Uterus (tissue), 4 donors: ENCODE data around the gene KRT4. TPM values are rescaled to one million over a fixed set of nuclear protein-coding genes. Genes with fewer than 3 reads are reported as not detected.

ENCODE experiments used
- DNase-seq, 2 donors: peaks; one replicate each; pipeline ENCODE4 v3.0.0-alpha.2; 2019 to 2020
- H3K27ac ChIP-seq, 2 donors: fragments of 200-600 bp; sonication (generic); 1 replicate in 1 of 2; 2 replicates in 1 of 2; pipeline ENCODE4 v1.5.1; 2016 to 2018
- H3K27me3 ChIP-seq, 2 donors: fragments of 200-600 bp; sonication (generic); one replicate each; pipeline ENCODE4 v1.5.1; 2018 to 2019; ENCODE audit warnings: control low read depth in 1 of 2
- H3K36me3 ChIP-seq, 2 donors: fragments of 200-600 bp; sonication (generic); one replicate each; pipeline ENCODE4 v1.5.1; 2019; ENCODE audit warnings: control low read depth in 1 of 2
- H3K4me1 ChIP-seq, 2 donors: fragments of 200-600 bp; sonication (generic); one replicate each; pipeline ENCODE4 v1.5.1; 2018 to 2019; ENCODE audit warnings: control low read depth in 1 of 2
- H3K4me3 ChIP-seq, 2 donors: fragments of 200-600 bp; sonication (generic); 1 replicate in 1 of 2; 2 replicates in 1 of 2; pipeline ENCODE4 v1.5.1; 2018 to 2019; ENCODE audit warnings: mild to moderate bottlenecking in 1 of 2
- H3K9me3 ChIP-seq, 2 donors: fragments of 200-600 bp; sonication (generic); one replicate each; pipeline ENCODE4 v1.5.1; 2019; ENCODE audit warnings: control low read depth in 1 of 2
- CTCF ChIP-seq, 4 experiments: fragments of 200-600 bp in 2 of 4; fragments of 450-650 bp in 2 of 4; sonication (generic) in 2 of 4; IDR thresholded peaks; one replicate each; pipeline ENCODE4 v1.5.1; 2016 to 2019; ENCODE audit warnings: antibody characterized with exemption in 4 of 4, mild to moderate bottlenecking in 2 of 4, moderate library complexity in 1 of 4
- POLR2A ChIP-seq, 2 donors: fragments of 450-650 bp; IDR thresholded peaks; one replicate each; pipeline ENCODE4 v1.6.1; 2016; ENCODE audit warnings: antibody characterized with exemption in 2 of 2, mild to moderate bottlenecking in 1 of 2, moderate library complexity in 1 of 2
- intact Hi-C: fragments of 100-400 bp; cut with DNase I; formaldehyde crosslinking; loops from one replicate; pipeline ENCODE4 v1.15.1; 2023; ENCODE audit warnings: low total_unique reads
- total RNA-seq, 4 donors: library from RNA; depleted of rRNA in 3 of 4; stranded (reverse); fragments of >200 nt in 3 of 4; gene quantifications; one replicate each; pipeline versions ENCODE4 v1.1.0 to v1.2.4, GENCODE V29; 2014 to 2023
- donor health status: DM: yes; HTN: yes; CAD: no.

KRT4 gene
- total RNA-seq, 4 donors from 2014 or later, result not detected

- H3K4me3 ChIP-seq, result no peak overlapping the region
- no peak for DNase-seq
- no peaks in the 10 kb centered on the region for H3K36me3 ChIP-seq
- no peaks in the 10 kb centered on the region for H3K4me1 ChIP-seq
- no peaks in the 10 kb centered on the region for H3K27me3 ChIP-seq
- TF ChIP-seq POLR2A (IDR thresholded peaks at IDR 0.05), result no peak
- TF ChIP-seq CTCF (IDR thresholded peaks at IDR 0.05), result no peak
- H3K9me3 ChIP-seq, result no peaks in the 10 kb centered on the region
- H3K27ac ChIP-seq, result no peak overlapping the region
- intact Hi-C loops, result no loop called here
Observed at GRCh38 chr12:52788876-52789636, 24.9 kb downstream of the KRT4 start.

DNA sequence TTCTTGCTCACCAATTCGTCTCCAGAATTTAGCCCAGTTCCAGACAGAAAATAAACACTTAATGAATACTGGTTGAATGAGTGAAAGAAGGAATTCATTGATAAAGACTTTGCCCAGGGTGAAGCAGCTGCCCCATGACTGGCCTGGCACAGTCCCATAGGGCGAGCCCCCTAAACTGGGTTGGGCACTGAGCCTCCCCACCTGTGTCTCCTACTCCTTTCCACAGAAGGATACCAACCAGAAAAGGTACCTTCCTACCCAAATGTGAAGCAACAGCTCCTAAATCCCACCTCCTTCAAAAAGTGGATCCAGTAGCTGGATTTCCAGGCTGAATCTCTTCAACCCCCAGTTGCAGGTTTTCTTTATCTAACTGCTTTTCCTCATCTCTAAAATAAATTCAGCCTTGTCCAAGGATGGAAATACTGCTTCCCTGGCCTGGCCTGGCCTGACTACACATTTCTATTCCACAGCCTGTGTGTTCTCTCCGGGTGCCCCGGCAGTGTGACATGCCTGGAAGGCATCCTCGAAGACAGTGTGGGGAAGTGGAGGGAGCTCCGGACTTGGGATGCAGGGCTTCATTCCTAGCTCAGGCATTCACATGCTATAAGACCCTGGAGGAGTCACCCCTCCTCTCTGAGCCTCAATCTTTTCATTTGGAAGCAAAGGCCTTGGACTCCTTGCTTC, 25.6 kb downstream of the KRT4 start:
- Histone ChIP-seq H3K27me3 (no peaks in the 10 kb centered on the region), H3K4me1 (no peaks in the 10 kb centered on the region), H3K27ac (no peak overlapping the region), H3K9me3 (no peaks in the 10 kb centered on the region), H3K4me3 (no peak overlapping the region), H3K36me3 (no peaks in the 10 kb centered on the region)
- TF ChIP-seq POLR2A (IDR thresholded peaks at IDR 0.05), result no peak
- TF ChIP-seq CTCF (IDR thresholded peaks at IDR 0.05), result no peak
- intact Hi-C loops, result no loop called here
- DNase-seq, result no peak

DNA sequence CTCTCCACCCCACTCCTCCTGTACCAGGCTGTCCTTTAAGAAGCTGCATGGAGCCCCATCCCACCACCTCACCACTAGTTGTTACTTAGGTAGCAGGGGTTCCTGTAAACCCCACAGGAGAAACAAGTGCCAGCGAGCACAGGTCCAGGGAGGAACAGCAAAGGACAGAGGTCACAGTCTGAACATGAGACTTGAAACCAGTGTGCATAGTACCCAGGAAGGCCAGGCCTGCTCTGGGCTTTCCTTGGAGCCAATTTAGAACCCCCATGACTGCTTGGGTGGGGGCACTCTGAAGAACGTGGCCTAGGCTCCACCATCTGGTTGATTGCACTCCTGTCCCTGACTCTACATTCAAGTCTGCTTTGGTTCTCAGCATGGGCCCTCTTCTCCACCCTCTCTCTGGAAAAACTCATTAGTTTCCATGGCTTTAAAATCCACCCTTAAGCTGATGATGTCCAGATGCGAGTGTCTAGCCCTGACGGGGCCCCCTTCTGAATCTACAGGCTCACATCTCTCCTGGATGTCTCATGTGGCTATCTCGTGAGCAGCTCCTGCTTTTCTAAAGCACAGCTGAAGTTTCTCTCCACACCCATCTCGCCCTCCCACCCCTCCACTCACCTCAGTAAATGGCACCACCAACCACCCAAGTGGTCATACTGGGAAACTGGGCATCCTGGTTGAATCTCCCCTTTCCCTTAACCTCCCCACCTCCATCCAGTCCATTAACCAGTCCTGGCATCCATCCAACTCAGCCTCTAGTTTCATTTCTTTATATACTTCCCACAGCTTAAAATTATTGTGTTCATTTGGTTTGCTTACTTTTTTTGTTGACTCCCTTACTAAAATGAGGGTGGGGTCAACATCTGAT, 26.4 kb downstream of the KRT4 start:
- H3K9me3 ChIP-seq, result no peaks in the 10 kb centered on the region
- no peak for DNase-seq
- H3K27me3 ChIP-seq, result no peaks in the 10 kb centered on the region
- H3K27ac ChIP-seq, result no peak overlapping the region
- no peak overlapping the region for H3K4me3 ChIP-seq
- H3K4me1 ChIP-seq, result no peaks in the 10 kb centered on the region
- intact Hi-C loops, result no loop called here
- no peak for TF ChIP-seq CTCF (IDR thresholded peaks at IDR 0.05)
- TF ChIP-seq POLR2A (IDR thresholded peaks at IDR 0.05), result no peak
- H3K36me3 ChIP-seq, result no peaks in the 10 kb centered on the region

DNA sequence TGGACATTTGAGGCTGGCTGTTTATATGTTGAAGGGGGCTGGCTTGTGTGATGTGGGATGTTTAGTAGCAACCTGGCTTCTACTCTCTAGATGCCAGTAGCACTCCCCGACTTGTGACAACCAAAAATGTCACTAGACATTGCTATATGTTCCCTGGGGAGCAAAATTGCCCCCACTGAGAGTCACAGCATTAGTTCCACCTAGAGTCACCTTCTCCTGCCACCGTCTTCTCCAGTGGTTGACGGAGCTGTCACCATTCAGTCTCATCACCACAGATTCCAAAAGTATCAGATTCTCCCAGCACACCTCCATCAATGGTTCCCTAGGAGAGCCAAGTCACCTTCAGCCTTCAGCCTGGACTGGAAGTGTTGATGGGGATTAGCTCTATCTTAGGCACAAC, 29.0 kb downstream of the KRT4 start:
- Histone ChIP-seq H3K4me3 (no peak overlapping the region), H3K4me1 (no peaks in the 10 kb centered on the region), H3K36me3 (no peaks in the 10 kb centered on the region), H3K27ac (no peak overlapping the region), H3K9me3 (no peaks in the 10 kb centered on the region), H3K27me3 (no peaks in the 10 kb centered on the region)
- no peak for TF ChIP-seq CTCF (IDR thresholded peaks at IDR 0.05)
- TF ChIP-seq POLR2A (IDR thresholded peaks at IDR 0.05), result no peak
- intact Hi-C loops, result no loop called here
- no peak for DNase-seq
